ENCODE measurements around the gene RASA3.
"Not testable (repeated sequence)": the region's sequence is repeated elsewhere in the genome, so short reads cannot be mapped to it uniquely, and the experiment has no call there.

RASA3 gene

GRCh38 chr13:114032126-114032799 is 100.2 kb downstream of the RASA3 start:
- DNase-seq (ENCODE audit: low read depth): no peak

- no peak for DNase-seq (ENCODE audit: low read depth)
Measured at GRCh38 chr13:114031631-114032030, 100.8 kb downstream of the RASA3 start.

GRCh38 chr13:114030666-114031610 is 101.5 kb downstream of the RASA3 start:
- no peak for DNase-seq (ENCODE audit: low read depth)

- DNase-seq (ENCODE audit: low read depth): no peak
Measured at GRCh38 chr13:114029866-114030625, 102.4 kb downstream of the RASA3 start.

- no peak for DNase-seq (ENCODE audit: low read depth)
Measured at GRCh38 chr13:114027826-114028225, 104.6 kb downstream of the RASA3 start.

GRCh38 chr13:114027046-114027715 is 105.2 kb downstream of the RASA3 start:
- no peak for DNase-seq (ENCODE audit: low read depth)

- no peak for DNase-seq (ENCODE audit: low read depth)
Measured at GRCh38 chr13:114026481-114026880, 105.9 kb downstream of the RASA3 start.

- no peak for DNase-seq (ENCODE audit: low read depth)
Measured at GRCh38 chr13:114025714-114026431, 106.5 kb downstream of the RASA3 start.

GRCh38 chr13:114025405-114025713 is 107.1 kb downstream of the RASA3 start:
- DNase-seq (ENCODE audit: low read depth): no peak

GRCh38 chr13:114024603-114025404 is 107.6 kb downstream of the RASA3 start:
- no peak for DNase-seq (ENCODE audit: low read depth)

- DNase-seq (ENCODE audit: low read depth): no peak
Measured at GRCh38 chr13:114023716-114024602, 108.5 kb downstream of the RASA3 start.

GRCh38 chr13:114022876-114023275 is 109.5 kb downstream of the RASA3 start:
- DNase-seq (ENCODE audit: low read depth): no peak

GRCh38 chr13:114022309-114022669 is 110.1 kb downstream of the RASA3 start:
- DNase-seq (ENCODE audit: low read depth): no peak

GRCh38 chr13:114021464-114022308 is 110.7 kb downstream of the RASA3 start:
- no peak for DNase-seq (ENCODE audit: low read depth)

GRCh38 chr13:114020750-114021463 is 111.5 kb downstream of the RASA3 start:
- DNase-seq (ENCODE audit: low read depth): no peak

- DNase-seq (ENCODE audit: low read depth): not testable (repeated sequence)
Measured at GRCh38 chr13:114020134-114020533, 112.3 kb downstream of the RASA3 start.

GRCh38 chr13:114019367-114019766 is 113.1 kb downstream of the RASA3 start:
- no peak for DNase-seq (ENCODE audit: low read depth)

GRCh38 chr13:114018461-114019055 is 113.9 kb downstream of the RASA3 start:
- no peak for DNase-seq (ENCODE audit: low read depth)
